HG03432 (cell line): ENCODE data around the gene NIPBL.
"Not testable (repeated sequence)": the region's sequence is repeated elsewhere in the genome, so short reads cannot be mapped to it uniquely, and the experiment has no call there.

Source experiments
- ATAC-seq: cut with Tn5 transposase; IDR thresholded peaks from one replicate; pipeline ENCODE4 v1.9.1; 2021; ENCODE audit warnings: mild to moderate bottlenecking, moderate library complexity; ENCODE audit not compliant: unreplicated experiment

NIPBL gene

GRCh38 chr5:36900283-36900682 lies 23.7 kb downstream of the NIPBL start:
- no peak for ATAC-seq

DNA sequence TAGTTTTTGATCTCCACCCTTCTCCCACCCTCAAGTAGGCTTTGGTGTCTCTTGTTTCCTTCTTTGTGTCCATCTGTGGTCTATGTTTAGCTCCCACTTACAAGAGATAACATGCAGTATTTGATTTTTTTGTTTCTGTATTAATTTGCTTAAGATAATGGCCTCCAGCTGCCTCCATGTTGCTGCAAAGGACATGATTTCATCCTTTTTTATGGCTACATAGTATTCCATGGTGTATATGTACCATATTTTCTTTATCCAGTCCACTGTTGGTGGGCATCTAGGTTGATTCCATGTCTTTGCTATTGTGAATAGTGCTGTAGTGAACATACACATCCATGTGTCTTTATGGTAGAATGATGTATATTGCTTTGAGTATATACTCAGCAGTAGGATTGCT lies 24.5 kb downstream of the NIPBL start:
- not testable (repeated sequence) for ATAC-seq

DNA sequence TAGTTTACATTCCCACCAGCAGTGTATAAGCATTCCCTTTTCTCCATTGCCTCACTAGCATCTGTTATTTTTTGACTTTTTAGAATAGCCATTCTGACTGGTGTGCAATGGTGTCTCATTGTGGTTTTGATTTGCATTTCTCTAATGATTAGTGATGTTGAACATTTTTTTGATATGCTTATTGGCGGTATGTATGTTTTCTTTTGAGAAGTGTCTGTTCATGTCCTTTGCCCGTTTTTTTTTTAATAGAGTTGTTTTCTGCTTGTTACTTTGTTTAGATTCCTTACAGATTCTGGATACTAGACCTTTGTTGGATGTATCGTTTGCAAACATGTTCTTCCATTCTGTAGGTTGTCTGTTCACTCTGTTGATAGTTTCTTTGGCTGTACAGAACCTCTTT lies 25.3 kb downstream of the NIPBL start:
- no peak for ATAC-seq

DNA sequence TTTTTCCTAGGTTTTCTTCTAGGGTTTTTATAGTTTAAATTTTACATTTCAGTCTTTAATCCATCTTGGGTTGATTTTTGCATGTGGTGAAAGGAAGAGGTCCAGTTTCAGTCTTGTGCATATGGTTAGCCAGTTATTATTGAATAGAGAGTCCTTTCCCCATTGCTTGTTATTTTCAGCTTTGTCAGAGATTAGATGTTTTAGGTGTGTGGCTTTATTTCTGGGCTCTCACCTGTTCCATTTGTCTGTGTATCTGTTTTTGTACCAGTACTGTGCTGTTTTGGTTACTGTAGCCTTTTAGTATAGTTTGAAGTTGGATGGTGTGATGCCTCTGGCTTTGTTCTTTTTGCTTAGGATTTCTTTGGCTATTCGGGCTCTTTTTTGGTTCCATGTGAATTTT lies 25.8 kb downstream of the NIPBL start:
- ATAC-seq: no peak

- no peak for ATAC-seq
Observed at GRCh38 chr5:36904677-36905076, 28.1 kb downstream of the NIPBL start.

GRCh38 chr5:36908544-36909260 lies 32.1 kb downstream of the NIPBL start:
- no peak for ATAC-seq

GRCh38 chr5:36915653-36916052 lies 39.1 kb downstream of the NIPBL start:
- no peak for ATAC-seq

- not testable (repeated sequence) for ATAC-seq
Observed at GRCh38 chr5:36916614-36917013, 40.0 kb downstream of the NIPBL start.

GRCh38 chr5:36917358-36917757 lies 40.8 kb downstream of the NIPBL start:
- not testable (repeated sequence) for ATAC-seq

DNA sequence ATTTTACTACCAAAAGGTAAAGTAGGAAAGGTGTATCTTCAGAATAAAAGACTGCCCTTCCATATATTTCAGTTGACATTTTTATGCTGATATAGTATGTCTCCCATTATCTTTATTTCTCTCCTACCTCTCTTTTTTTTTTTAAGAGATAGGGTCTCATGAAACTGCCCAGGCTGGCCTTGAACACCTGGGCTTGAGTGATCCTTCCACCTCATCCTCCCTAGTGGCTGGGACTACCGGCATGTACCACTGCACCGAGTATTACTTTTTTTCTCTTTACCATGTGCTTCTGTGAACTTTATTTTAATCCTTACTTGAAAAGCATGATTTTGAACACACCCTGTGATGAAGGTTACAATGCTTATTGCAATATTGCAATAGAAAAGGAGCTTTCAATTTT lies 42.7 kb downstream of the NIPBL start:
- no peak for ATAC-seq

DNA sequence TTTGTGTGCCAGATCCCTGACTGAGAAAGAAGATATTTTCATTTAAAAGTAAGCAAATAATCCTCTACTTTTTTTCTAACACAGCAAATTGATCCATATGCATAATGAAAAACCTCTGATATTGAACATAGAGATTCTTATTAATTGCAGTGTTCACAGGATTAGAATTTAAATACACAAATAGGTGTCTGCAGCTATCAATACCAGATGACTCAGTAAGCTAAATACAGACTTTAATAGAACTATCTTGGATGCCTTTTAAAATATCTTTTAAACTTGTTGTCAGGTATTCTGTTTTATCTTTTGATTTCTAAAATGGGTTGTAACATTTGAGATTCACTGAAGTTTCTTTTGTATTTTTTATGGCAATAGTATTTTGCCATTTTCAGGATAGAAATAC lies 43.1 kb downstream of the NIPBL start:
- ATAC-seq: no peak

DNA sequence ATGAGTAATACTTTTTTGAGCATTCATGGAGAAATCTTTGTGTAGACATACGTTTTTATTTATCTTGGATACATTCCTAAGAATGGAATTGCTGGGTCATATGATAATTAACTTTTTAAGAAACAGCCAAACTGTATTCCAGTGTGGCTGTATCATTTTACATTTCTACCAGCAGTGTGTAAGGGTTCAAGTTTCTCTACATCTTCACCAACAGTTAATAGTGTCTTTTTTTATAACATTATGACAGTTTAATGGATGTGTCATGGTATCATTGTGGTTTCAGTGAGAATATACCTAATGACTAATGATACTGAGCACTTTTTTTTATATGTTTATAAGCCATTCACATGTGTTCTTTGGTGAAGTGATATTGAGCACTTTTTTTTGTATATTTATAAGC lies 52.4 kb downstream of the NIPBL start:
- no peak for ATAC-seq

DNA sequence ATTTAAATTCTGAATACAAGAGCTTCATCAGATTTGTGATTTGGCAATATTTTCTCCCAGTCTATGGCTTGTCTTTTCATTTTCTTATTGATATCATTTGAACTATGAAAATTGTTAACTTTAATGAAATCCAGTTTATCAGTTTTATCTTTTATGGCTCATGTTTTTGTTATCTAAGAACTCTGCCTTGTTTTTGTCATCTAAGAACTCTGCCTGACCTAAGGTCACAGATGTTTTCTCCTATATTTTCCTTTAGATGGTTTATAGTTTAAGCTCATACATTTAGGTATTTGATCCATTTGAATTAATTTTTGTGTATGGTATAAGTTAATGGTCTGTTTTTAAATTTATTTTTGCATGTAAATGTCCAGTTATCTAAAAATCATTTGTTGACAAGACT lies 52.9 kb downstream of the NIPBL start:
- no peak for ATAC-seq

DNA sequence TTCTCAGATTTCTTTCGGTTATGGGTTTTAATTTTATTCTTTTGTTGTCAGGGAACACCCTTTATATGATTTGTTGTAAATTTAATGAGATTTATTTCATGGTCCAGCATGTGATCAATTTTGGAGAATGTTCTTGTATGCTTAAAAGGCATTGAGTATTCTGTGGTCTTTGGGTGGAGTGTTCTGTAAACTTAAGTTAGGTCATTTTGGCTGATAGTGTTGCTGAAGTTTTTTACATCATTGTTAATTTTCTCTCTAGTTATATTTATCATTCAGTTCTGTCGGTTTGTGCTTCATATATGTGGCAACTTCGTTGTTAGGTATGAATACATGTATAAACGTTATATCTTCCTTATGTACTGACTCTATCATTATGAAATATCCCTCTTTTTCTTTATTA lies 55.5 kb downstream of the NIPBL start:
- no peak for ATAC-seq

DNA sequence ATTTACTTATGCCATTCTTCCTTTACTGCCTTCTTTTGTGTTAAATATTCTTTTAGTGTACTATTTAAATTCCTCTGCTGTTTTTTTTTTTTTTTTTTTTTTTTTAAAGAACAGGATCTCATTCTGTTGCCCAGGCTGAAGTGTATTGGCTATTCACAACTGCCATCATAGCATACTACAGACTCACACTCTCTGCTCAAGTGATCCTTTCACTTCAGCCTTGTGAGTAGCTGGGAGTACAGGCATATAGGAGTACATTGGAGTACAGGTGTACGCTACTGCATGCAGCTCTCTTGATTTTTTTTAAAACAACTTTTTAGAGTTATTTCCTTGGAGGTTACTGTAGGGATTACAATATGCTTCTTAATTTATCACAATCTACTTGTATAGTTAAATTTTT lies 56.1 kb downstream of the NIPBL start:
- no peak for ATAC-seq

DNA sequence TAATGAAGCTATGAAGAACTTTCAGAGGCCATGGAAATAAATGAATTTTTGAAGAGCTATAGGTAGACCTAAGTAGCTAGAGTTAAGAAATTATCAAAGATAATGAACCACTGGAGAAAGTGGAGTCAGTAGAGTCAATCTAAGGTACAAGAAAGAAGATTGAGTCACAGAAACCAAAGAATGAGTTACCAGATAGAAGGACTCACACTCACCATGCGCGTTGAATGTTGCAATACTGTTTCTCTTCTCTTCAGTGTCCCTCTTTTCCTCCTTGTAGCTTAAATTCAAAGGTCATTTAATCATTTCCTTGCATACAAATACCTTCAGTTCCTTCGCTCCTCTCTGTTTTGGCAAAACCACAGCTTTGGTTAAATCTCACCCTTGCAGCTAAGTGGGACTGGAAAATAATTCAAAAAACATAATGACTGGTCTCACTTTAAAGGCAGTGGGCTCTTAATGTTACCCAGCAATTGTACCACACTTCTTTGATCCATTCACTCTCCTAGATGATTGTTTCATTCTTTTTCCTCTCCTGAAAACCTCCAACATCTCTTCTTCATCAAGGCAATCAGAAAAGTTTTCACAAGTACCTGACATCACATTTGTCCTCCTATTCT lies 58.3 kb downstream of the NIPBL start:
- ATAC-seq: no peak

DNA sequence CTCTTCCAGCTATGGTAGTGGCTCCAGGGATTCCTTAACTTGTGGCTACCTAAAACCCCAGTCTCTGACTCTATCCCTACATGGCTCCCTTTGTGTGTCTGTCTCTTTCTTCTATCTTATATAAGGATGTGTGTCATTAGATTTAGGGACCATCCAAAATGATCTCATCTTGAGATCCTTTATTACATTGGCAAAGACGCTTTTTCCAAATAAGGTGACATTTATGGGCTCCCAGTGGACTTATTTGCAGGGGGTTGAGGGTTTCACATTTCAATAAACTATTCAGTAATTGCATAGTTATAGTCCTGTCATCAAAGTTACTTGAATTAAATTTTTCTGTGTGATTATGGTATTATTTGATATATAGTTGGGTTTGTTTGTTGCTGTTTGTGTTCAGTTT lies 59.2 kb downstream of the NIPBL start:
- no peak for ATAC-seq

- ATAC-seq: no peak
Observed at GRCh38 chr5:36936309-36936708, 59.7 kb downstream of the NIPBL start.

- no peak for ATAC-seq
Observed at GRCh38 chr5:36938129-36938528, 61.6 kb downstream of the NIPBL start.

GRCh38 chr5:36939969-36940858 lies 63.6 kb downstream of the NIPBL start:
- ATAC-seq: no peak

DNA sequence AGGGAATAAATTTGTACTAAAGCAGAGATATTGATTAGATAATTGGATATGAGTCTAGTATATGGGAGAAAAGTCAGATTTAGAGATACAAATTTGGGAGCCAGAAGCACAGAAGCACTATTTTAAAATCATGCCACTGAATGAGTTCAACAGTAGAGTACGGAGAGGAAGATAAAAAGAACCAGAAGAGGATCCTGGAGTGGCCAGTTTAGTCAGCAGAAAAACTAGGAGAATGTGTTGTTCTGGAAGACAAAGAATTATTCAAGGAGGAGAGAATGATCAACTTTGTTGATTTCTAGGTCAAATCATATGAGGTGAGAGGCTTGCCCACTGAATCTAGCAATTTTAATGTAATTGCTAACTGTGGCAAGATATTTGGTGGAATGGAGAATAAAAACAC lies 67.0 kb downstream of the NIPBL start:
- no peak for ATAC-seq

DNA sequence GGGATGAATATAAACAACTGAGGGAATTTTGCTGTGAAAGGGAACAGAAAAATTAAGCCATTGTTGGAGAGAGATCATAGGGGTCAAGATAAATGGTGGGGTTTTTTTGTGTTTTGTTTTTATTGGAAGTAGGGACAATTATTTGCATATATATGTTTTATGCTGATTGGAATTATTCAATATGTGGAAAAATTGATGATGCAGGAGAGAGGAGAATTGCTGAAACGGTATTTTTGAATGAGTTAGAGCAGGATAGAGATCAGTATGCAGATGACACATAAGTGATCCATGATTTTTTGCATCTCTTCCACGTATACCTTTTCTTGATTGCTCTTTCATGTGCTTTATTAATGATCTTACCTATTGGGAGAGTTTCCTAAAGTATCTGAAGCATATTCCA lies 67.5 kb downstream of the NIPBL start:
- ATAC-seq: no peak
